ENCODE results near the gene RMRP. TPM values are rescaled to one million over a fixed set of nuclear protein-coding genes. Genes with fewer than 3 reads are reported as not detected.

The RMRP gene
- total RNA-seq, 4 donors from 2014 or later: 1,246 to 15,173 (median 11,383) TPM

GRCh38 chr9:35686222-35687203 is 28.7 kb upstream of the RMRP start:
- Histone ChIP-seq H3K27ac (no peak overlapping the region), H3K36me3 (peaks cover 26% of the 10 kb centered on the region), H3K9me3 (no peaks in the 10 kb centered on the region), H3K4me1 (peaks cover 20% of the 10 kb centered on the region), H3K27me3 (no peaks in the 10 kb centered on the region), H3K4me3 (peak overlapping the region; percentile 65)
- no peak for TF ChIP-seq EP300 (IDR thresholded peaks at IDR 0.05)
- TF ChIP-seq CTCF (IDR thresholded peaks at IDR 0.05): no peak
- no peak for TF ChIP-seq POLR2A (IDR thresholded peaks at IDR 0.05)
- TF ChIP-seq POLR2AphosphoS5 (IDR thresholded peaks at IDR 0.05): no peak
- DNase-seq (ENCODE audit: low spot score in 2 of 2): no peak
- 67% methylated on average over 11 of the region's 11 CpGs for WGBS

GRCh38 chr9:35685506-35685905 is 27.7 kb upstream of the RMRP start:
- Histone ChIP-seq H3K4me3 (peak overlapping the region; percentile 5), H3K27ac (no peak overlapping the region)

GRCh38 chr9:35684921-35685320 is 27.1 kb upstream of the RMRP start:
- no peak overlapping the region for H3K27ac ChIP-seq

More at GRCh38 chr9:35685506-35685905, 27.7 kb upstream of the RMRP start:
- H3K9me3 ChIP-seq: no peaks in the 10 kb centered on the region
- 89% methylated on average over 13 of the region's 13 CpGs for WGBS
- H3K4me1 ChIP-seq: peaks cover 17% of the 10 kb centered on the region
- DNase-seq (ENCODE audit: low spot score in 2 of 2): no peak
- H3K27me3 ChIP-seq: no peaks in the 10 kb centered on the region
- peaks cover 26% of the 10 kb centered on the region for H3K36me3 ChIP-seq
- no peak for TF ChIP-seq EP300 (IDR thresholded peaks at IDR 0.05)
- no peak for TF ChIP-seq POLR2AphosphoS5 (IDR thresholded peaks at IDR 0.05)

GRCh38 chr9:35683323-35683722 is 25.5 kb upstream of the RMRP start:
- H3K4me3 ChIP-seq: no peak overlapping the region
- WGBS: 75% methylated on average over 2 of the region's 2 CpGs
- H3K27ac ChIP-seq: no peak overlapping the region
- peaks cover under 1% of the 10 kb centered on the region for H3K4me1 ChIP-seq
- H3K9me3 ChIP-seq: no peaks in the 10 kb centered on the region
- no peaks in the 10 kb centered on the region for H3K27me3 ChIP-seq
- no peak for TF ChIP-seq CTCF (IDR thresholded peaks at IDR 0.05)
- no peak for TF ChIP-seq POLR2A (IDR thresholded peaks at IDR 0.05)
- TF ChIP-seq POLR2AphosphoS5 (IDR thresholded peaks at IDR 0.05): no peak
- TF ChIP-seq EP300 (IDR thresholded peaks at IDR 0.05): no peak
- no peak for DNase-seq (ENCODE audit: low spot score in 2 of 2)
- peaks cover 26% of the 10 kb centered on the region for H3K36me3 ChIP-seq

More at GRCh38 chr9:35684921-35685320, 27.1 kb upstream of the RMRP start:
- H3K36me3 ChIP-seq: peaks cover 26% of the 10 kb centered on the region
- H3K27me3 ChIP-seq: no peaks in the 10 kb centered on the region
- WGBS: 83% methylated on average over 10 of the region's 10 CpGs
- peaks cover 11% of the 10 kb centered on the region for H3K4me1 ChIP-seq
- no peaks in the 10 kb centered on the region for H3K9me3 ChIP-seq
- H3K4me3 ChIP-seq: peak overlapping the region; percentile 5
- TF ChIP-seq EP300 (IDR thresholded peaks at IDR 0.05): no peak
- TF ChIP-seq CTCF (IDR thresholded peaks at IDR 0.05): no peak
- TF ChIP-seq POLR2A (IDR thresholded peaks at IDR 0.05): no peak
- TF ChIP-seq POLR2AphosphoS5 (IDR thresholded peaks at IDR 0.05): no peak
- DNase-seq (ENCODE audit: low spot score in 2 of 2): no peak

- Histone ChIP-seq H3K9me3 (no peaks in the 10 kb centered on the region), H3K4me1 (no peaks in the 10 kb centered on the region), H3K27ac (no peak overlapping the region), H3K36me3 (peaks cover 26% of the 10 kb centered on the region), H3K27me3 (no peaks in the 10 kb centered on the region), H3K4me3 (no peak overlapping the region)
- no peak for TF ChIP-seq POLR2A (IDR thresholded peaks at IDR 0.05)
- no peak for TF ChIP-seq CTCF (IDR thresholded peaks at IDR 0.05)
- no peak for TF ChIP-seq EP300 (IDR thresholded peaks at IDR 0.05)
- TF ChIP-seq POLR2AphosphoS5 (IDR thresholded peaks at IDR 0.05): no peak
- DNase-seq (ENCODE audit: low spot score in 2 of 2): no peak
- 89% methylated on average over 10 of the region's 10 CpGs for WGBS
Observed at GRCh38 chr9:35682520-35683315, 24.9 kb upstream of the RMRP start.

All from suprapubic skin (tissue), 4 donors.